ENCODE measurements around the gene SDK1.

SDK1 gene

GRCh38 chr7:3280946-3281656, 20.0 kb upstream of the SDK1 start:
- Histone ChIP-seq H3K14ac (ENCODE audit: low read length) (no peak overlapping the region), H2AK5ac (ENCODE audit: low read depth, low read length) (no peak overlapping the region), H3K4me2 (ENCODE audit: insufficient read depth, low read length, poor library complexity, severe bottlenecking) (no peak overlapping the region), H3K79me1 (ENCODE audit: low read depth, low read length) (no peaks in the 10 kb centered on the region), H2BK5ac (ENCODE audit: low read length) (no peak overlapping the region), H2BK15ac (ENCODE audit: low read length) (no peak overlapping the region), H2BK120ac (ENCODE audit: low read depth, low read length) (no peak overlapping the region), H3K4me1 (ENCODE audit: control insufficient read depth in 2 of 2, insufficient read depth in 1 of 2, low read depth in 1 of 2, low read length in 2 of 2) (peaks cover 0 to 2% of the 10 kb centered on the region in 2 donors), H3K36me3 (replicated peaks in 1 of 2; ENCODE audit: control insufficient read depth in 2 of 2, insufficient read depth in 2 of 2, low read length in 2 of 2) (no peaks in the 10 kb centered on the region), H4K91ac (ENCODE audit: low read depth, low read length, poor library complexity) (no peak overlapping the region), H3K27me3 (ENCODE audit: control insufficient read depth in 3 of 3, insufficient read depth in 3 of 3, low read depth in 1 of 3, low read length in 3 of 3) (no peaks in the 10 kb centered on the region), H2AFZ (ENCODE audit: low read length) (no peak overlapping the region), H2BK12ac (ENCODE audit: low read length) (no peak overlapping the region), H3K4me3 (ENCODE audit: low read length in 2 of 2) (no peak overlapping the region), H3K23ac (ENCODE audit: low read depth, low read length, poor library complexity) (no peak overlapping the region), H3K18ac (ENCODE audit: low read length) (no peak overlapping the region), H3K27ac (replicated peaks; ENCODE audit: low read length) (no peak overlapping the region), H3K9ac (ENCODE audit: low read depth, low read length, poor library complexity) (no peak overlapping the region), H3K9me3 (replicated peaks in 1 of 2; ENCODE audit: control insufficient read depth in 2 of 2, insufficient read depth in 1 of 2, low read depth in 1 of 2, low read length in 2 of 2) (no peaks in the 10 kb centered on the region), H4K8ac (ENCODE audit: low read depth, low read length) (no peak overlapping the region), H3K4ac (ENCODE audit: low read length) (no peak overlapping the region)
- no CpG with 5 or more reads among the region's 10 CpGs for WGBS, 2 donors (ENCODE audit: extremely low coverage in 2 of 2, insufficient read length in 2 of 2, insufficient replicate concordance in 1 of 2)
- no peak for DNase-seq (ENCODE audit: low spot score)

GRCh38 chr7:3282457-3282856, 18.6 kb upstream of the SDK1 start:
- H2BK12ac ChIP-seq (ENCODE audit: low read length) = no peak overlapping the region
- H3K23ac ChIP-seq (ENCODE audit: low read depth, low read length, poor library complexity) = no peak overlapping the region
- no peak overlapping the region for H4K8ac ChIP-seq (ENCODE audit: low read depth, low read length)
- no peak overlapping the region for H3K14ac ChIP-seq (ENCODE audit: low read length)
- H3K18ac ChIP-seq (ENCODE audit: low read length) = no peak overlapping the region
- no peak for DNase-seq (ENCODE audit: low spot score)
- no peaks in the 10 kb centered on the region for H3K27me3 ChIP-seq (ENCODE audit: control insufficient read depth in 3 of 3, insufficient read depth in 3 of 3, low read depth in 1 of 3, low read length in 3 of 3)
- WGBS, 2 donors (ENCODE audit: extremely low coverage in 2 of 2, insufficient read length in 2 of 2, insufficient replicate concordance in 1 of 2) = no CpG with 5 or more reads among the region's 7 CpGs
- H2BK15ac ChIP-seq (ENCODE audit: low read length) = no peak overlapping the region
- no peaks in the 10 kb centered on the region for H3K79me1 ChIP-seq (ENCODE audit: low read depth, low read length)
- H2BK5ac ChIP-seq (ENCODE audit: low read length) = no peak overlapping the region
- H4K91ac ChIP-seq (ENCODE audit: low read depth, low read length, poor library complexity) = no peak overlapping the region
- no peak overlapping the region for H3K27ac ChIP-seq (replicated peaks; ENCODE audit: low read length)
- no peak overlapping the region for H3K9ac ChIP-seq (ENCODE audit: low read depth, low read length, poor library complexity)
- H2BK120ac ChIP-seq (ENCODE audit: low read depth, low read length) = no peak overlapping the region
- no peak overlapping the region for H3K4ac ChIP-seq (ENCODE audit: low read length)
- no peak overlapping the region for H2AK5ac ChIP-seq (ENCODE audit: low read depth, low read length)
- H3K9me3 ChIP-seq (replicated peaks in 1 of 2; ENCODE audit: control insufficient read depth in 2 of 2, insufficient read depth in 1 of 2, low read depth in 1 of 2, low read length in 2 of 2) = no peaks in the 10 kb centered on the region
- no peak overlapping the region for H2AFZ ChIP-seq (ENCODE audit: low read length)
- no peak overlapping the region for H3K4me2 ChIP-seq (ENCODE audit: insufficient read depth, low read length, poor library complexity, severe bottlenecking)
- H3K4me3 ChIP-seq (ENCODE audit: low read length in 2 of 2) = no peak overlapping the region
- H3K4me1 ChIP-seq (ENCODE audit: control insufficient read depth in 2 of 2, insufficient read depth in 1 of 2, low read depth in 1 of 2, low read length in 2 of 2) = peaks cover 0 to 2% of the 10 kb centered on the region in 2 donors
- no peaks in the 10 kb centered on the region for H3K36me3 ChIP-seq (replicated peaks in 1 of 2; ENCODE audit: control insufficient read depth in 2 of 2, insufficient read depth in 2 of 2, low read length in 2 of 2)

- Histone ChIP-seq H3K4me2 (ENCODE audit: insufficient read depth, low read length, poor library complexity, severe bottlenecking) (no peak overlapping the region), H2BK15ac (ENCODE audit: low read length) (no peak overlapping the region), H3K27me3 (ENCODE audit: control insufficient read depth in 3 of 3, insufficient read depth in 3 of 3, low read depth in 1 of 3, low read length in 3 of 3) (no peaks in the 10 kb centered on the region), H2AFZ (ENCODE audit: low read length) (no peak overlapping the region), H3K4ac (ENCODE audit: low read length) (no peak overlapping the region), H3K4me1 (ENCODE audit: control insufficient read depth in 2 of 2, insufficient read depth in 1 of 2, low read depth in 1 of 2, low read length in 2 of 2) (peaks cover 0 to 2% of the 10 kb centered on the region in 2 donors), H3K79me1 (ENCODE audit: low read depth, low read length) (no peaks in the 10 kb centered on the region), H2BK12ac (ENCODE audit: low read length) (no peak overlapping the region), H3K18ac (ENCODE audit: low read length) (no peak overlapping the region), H4K8ac (ENCODE audit: low read depth, low read length) (no peak overlapping the region), H4K91ac (ENCODE audit: low read depth, low read length, poor library complexity) (no peak overlapping the region), H3K14ac (ENCODE audit: low read length) (no peak overlapping the region), H3K36me3 (replicated peaks in 1 of 2; ENCODE audit: control insufficient read depth in 2 of 2, insufficient read depth in 2 of 2, low read length in 2 of 2) (no peaks in the 10 kb centered on the region), H3K9ac (ENCODE audit: low read depth, low read length, poor library complexity) (no peak overlapping the region), H3K27ac (replicated peaks; ENCODE audit: low read length) (no peak overlapping the region), H2AK5ac (ENCODE audit: low read depth, low read length) (no peak overlapping the region), H2BK5ac (ENCODE audit: low read length) (no peak overlapping the region), H3K9me3 (replicated peaks in 1 of 2; ENCODE audit: control insufficient read depth in 2 of 2, insufficient read depth in 1 of 2, low read depth in 1 of 2, low read length in 2 of 2) (no peaks in the 10 kb centered on the region), H3K23ac (ENCODE audit: low read depth, low read length, poor library complexity) (no peak overlapping the region), H3K4me3 (ENCODE audit: low read length in 2 of 2) (no peak overlapping the region), H2BK120ac (ENCODE audit: low read depth, low read length) (no peak overlapping the region)
- DNase-seq (ENCODE audit: low spot score) = no peak
- no CpG with 5 or more reads among the region's 5 CpGs for whole genome bisulfite sequencing, 2 donors (ENCODE audit: extremely low coverage in 2 of 2, insufficient read length in 2 of 2, insufficient replicate concordance in 1 of 2)
Measured at GRCh38 chr7:3283130-3283704, 17.8 kb upstream of the SDK1 start.

GRCh38 chr7:3285652-3286051, 15.4 kb upstream of the SDK1 start:
- Histone ChIP-seq H3K27me3 (ENCODE audit: control insufficient read depth in 3 of 3, insufficient read depth in 3 of 3, low read depth in 1 of 3, low read length in 3 of 3) (no peaks in the 10 kb centered on the region), H3K23ac (ENCODE audit: low read depth, low read length, poor library complexity) (no peak overlapping the region), H3K18ac (ENCODE audit: low read length) (no peak overlapping the region), H3K4me3 (ENCODE audit: low read length in 2 of 2) (no peak overlapping the region), H2BK12ac (ENCODE audit: low read length) (no peak overlapping the region), H2BK15ac (ENCODE audit: low read length) (no peak overlapping the region), H3K9ac (ENCODE audit: low read depth, low read length, poor library complexity) (no peak overlapping the region), H2AFZ (ENCODE audit: low read length) (peak overlapping the region; percentile 41), H2AK5ac (ENCODE audit: low read depth, low read length) (no peak overlapping the region), H4K8ac (ENCODE audit: low read depth, low read length) (no peak overlapping the region), H2BK120ac (ENCODE audit: low read depth, low read length) (no peak overlapping the region), H3K9me3 (replicated peaks in 1 of 2; ENCODE audit: control insufficient read depth in 2 of 2, insufficient read depth in 1 of 2, low read depth in 1 of 2, low read length in 2 of 2) (no peaks in the 10 kb centered on the region), H4K91ac (ENCODE audit: low read depth, low read length, poor library complexity) (no peak overlapping the region), H3K4ac (ENCODE audit: low read length) (no peak overlapping the region), H3K4me1 (ENCODE audit: control insufficient read depth in 2 of 2, insufficient read depth in 1 of 2, low read depth in 1 of 2, low read length in 2 of 2) (peaks cover 0 to 2% of the 10 kb centered on the region in 2 donors), H3K14ac (ENCODE audit: low read length) (no peak overlapping the region), H3K36me3 (replicated peaks in 1 of 2; ENCODE audit: control insufficient read depth in 2 of 2, insufficient read depth in 2 of 2, low read length in 2 of 2) (no peaks in the 10 kb centered on the region), H3K4me2 (ENCODE audit: insufficient read depth, low read length, poor library complexity, severe bottlenecking) (no peak overlapping the region), H3K27ac (replicated peaks; ENCODE audit: low read length) (no peak overlapping the region), H2BK5ac (ENCODE audit: low read length) (no peak overlapping the region), H3K79me1 (ENCODE audit: low read depth, low read length) (no peaks in the 10 kb centered on the region)
- DNase-seq (ENCODE audit: low spot score) = no peak
- no CpG with 5 or more reads among the region's 10 CpGs for WGBS, 2 donors (ENCODE audit: extremely low coverage in 2 of 2, insufficient read length in 2 of 2, insufficient replicate concordance in 1 of 2)
